GM12865 (cell line): Measurements from ENCODE around the gene ANKRD28.

Experiments
- DNase-seq: peaks from one replicate; pipeline ENCODE4 v3.0.0; 2010; ENCODE audit warnings: low read depth
- H3K4me3 ChIP-seq: 2 replicates; pipeline ENCODE4 v1.5.1; 2011; ENCODE audit warnings: mild to moderate bottlenecking, low read depth, low read length, control low read depth
- CTCF ChIP-seq: IDR thresholded peaks from 2 replicates; pipeline ENCODE4 v1.5.1; 2011; ENCODE audit warnings: low read length, control low read depth, low read depth, inconsistent platforms; ENCODE audit not compliant: insufficient read depth; ENCODE audit errors: missing control alignments

Gene ANKRD28

GRCh38 chr3:15757824-15758223 lies 40.0 kb downstream of the ANKRD28 start:
- TF ChIP-seq CTCF: no peak
- no peak overlapping the region for H3K4me3 ChIP-seq
- no peak for DNase-seq

- no peak overlapping the region for H3K4me3 ChIP-seq
Measured at GRCh38 chr3:15756505-15756904, 41.3 kb downstream of the ANKRD28 start.

GRCh38 chr3:15755780-15756179 lies 42.0 kb downstream of the ANKRD28 start:
- no peak for TF ChIP-seq CTCF
- H3K4me3 ChIP-seq: no peak overlapping the region
- no peak for DNase-seq

More at GRCh38 chr3:15756505-15756904, 41.3 kb downstream of the ANKRD28 start:
- no peak for TF ChIP-seq CTCF
- no peak for DNase-seq

- no peak for DNase-seq
- no peak for TF ChIP-seq CTCF
- H3K4me3 ChIP-seq: no peak overlapping the region
Measured at GRCh38 chr3:15755181-15755580, 42.6 kb downstream of the ANKRD28 start.

GRCh38 chr3:15754047-15754446 lies 43.7 kb downstream of the ANKRD28 start:
- no peak overlapping the region for H3K4me3 ChIP-seq
- DNase-seq: no peak
- TF ChIP-seq CTCF: no peak

GRCh38 chr3:15753056-15753710 lies 44.6 kb downstream of the ANKRD28 start:
- no peak for DNase-seq
- TF ChIP-seq CTCF: no peak
- H3K4me3 ChIP-seq: no peak overlapping the region

- TF ChIP-seq CTCF: no peak
- H3K4me3 ChIP-seq: no peak overlapping the region
- DNase-seq: no peak
Measured at GRCh38 chr3:15750879-15751278, 46.9 kb downstream of the ANKRD28 start.
